GM19455 (cell line): ENCODE data around the gene SIPA1L3.
"Not testable (repeated sequence)": the region's sequence is repeated elsewhere in the genome, so short reads cannot be mapped to it uniquely, and the experiment has no call there.

Source experiments
- ATAC-seq: cut with Tn5 transposase; IDR thresholded peaks from one replicate; pipeline ENCODE4 v1.9.1; 2021; ENCODE audit not compliant: unreplicated experiment

The SIPA1L3 gene

GRCh38 chr19:37907735-37908455, 887 bp downstream of the SIPA1L3 start:
- no peak for ATAC-seq

GRCh38 chr19:37909661-37910199, 2.7 kb downstream of the SIPA1L3 start:
- no peak for ATAC-seq

GRCh38 chr19:37914908-37915307, 7.9 kb downstream of the SIPA1L3 start:
- ATAC-seq, result no peak

- no peak for ATAC-seq
These were observed 13.8 kb downstream of the SIPA1L3 start for GRCh38 chr19:37920591-37921450.

- ATAC-seq, result not testable (repeated sequence)
These were observed 17.6 kb downstream of the SIPA1L3 start for GRCh38 chr19:37924573-37924972.

GRCh38 chr19:37925212-37925611, 18.2 kb downstream of the SIPA1L3 start:
- ATAC-seq, result no peak

- no peak for ATAC-seq
These were observed 19.2 kb downstream of the SIPA1L3 start for GRCh38 chr19:37926255-37926654.

- no peak for ATAC-seq
These were observed 19.7 kb downstream of the SIPA1L3 start for GRCh38 chr19:37926711-37927110.

GRCh38 chr19:37928527-37929286, 21.7 kb downstream of the SIPA1L3 start:
- no peak for ATAC-seq

- ATAC-seq, result no peak
These were observed 22.4 kb downstream of the SIPA1L3 start for GRCh38 chr19:37929355-37929923.

- ATAC-seq, result no peak
These were observed 23.4 kb downstream of the SIPA1L3 start for GRCh38 chr19:37930416-37930815.

- ATAC-seq, result no peak
These were observed 25.1 kb downstream of the SIPA1L3 start for GRCh38 chr19:37931881-37932655.

- ATAC-seq, result no peak
These were observed 26.3 kb downstream of the SIPA1L3 start for GRCh38 chr19:37932985-37933936.

GRCh38 chr19:37933937-37934358, 26.9 kb downstream of the SIPA1L3 start:
- ATAC-seq, result no peak

GRCh38 chr19:37935341-37935740, 28.3 kb downstream of the SIPA1L3 start:
- no peak for ATAC-seq

- ATAC-seq, result no peak
These were observed 29.2 kb downstream of the SIPA1L3 start for GRCh38 chr19:37936166-37936565.

- ATAC-seq, result no peak
These were observed 29.9 kb downstream of the SIPA1L3 start for GRCh38 chr19:37936886-37937285.

GRCh38 chr19:37938353-37938752, 31.3 kb downstream of the SIPA1L3 start:
- ATAC-seq, result no peak
